NB4 (cell line): ENCODE data around the gene GRIN2B.

Experiments used
- MYC ChIP-seq: IDR thresholded peaks from 2 replicates; pipeline ENCODE4 v1.6.1; 2011; ENCODE audit warnings: low read depth, low read length
- POLR2A ChIP-seq: IDR thresholded peaks from 2 replicates; pipeline ENCODE4 v1.6.1; 2011; ENCODE audit warnings: mild to moderate bottlenecking; ENCODE audit not compliant: insufficient read length; ENCODE audit errors: extremely low read depth
- TF ChIP-seq, protein P1 (sequence below): IDR thresholded peaks from one replicate; pipeline ENCODE4 v1.5.1; 2012; ENCODE audit warnings: low read depth, low read length

- TF ChIP-seq, protein P1, sequence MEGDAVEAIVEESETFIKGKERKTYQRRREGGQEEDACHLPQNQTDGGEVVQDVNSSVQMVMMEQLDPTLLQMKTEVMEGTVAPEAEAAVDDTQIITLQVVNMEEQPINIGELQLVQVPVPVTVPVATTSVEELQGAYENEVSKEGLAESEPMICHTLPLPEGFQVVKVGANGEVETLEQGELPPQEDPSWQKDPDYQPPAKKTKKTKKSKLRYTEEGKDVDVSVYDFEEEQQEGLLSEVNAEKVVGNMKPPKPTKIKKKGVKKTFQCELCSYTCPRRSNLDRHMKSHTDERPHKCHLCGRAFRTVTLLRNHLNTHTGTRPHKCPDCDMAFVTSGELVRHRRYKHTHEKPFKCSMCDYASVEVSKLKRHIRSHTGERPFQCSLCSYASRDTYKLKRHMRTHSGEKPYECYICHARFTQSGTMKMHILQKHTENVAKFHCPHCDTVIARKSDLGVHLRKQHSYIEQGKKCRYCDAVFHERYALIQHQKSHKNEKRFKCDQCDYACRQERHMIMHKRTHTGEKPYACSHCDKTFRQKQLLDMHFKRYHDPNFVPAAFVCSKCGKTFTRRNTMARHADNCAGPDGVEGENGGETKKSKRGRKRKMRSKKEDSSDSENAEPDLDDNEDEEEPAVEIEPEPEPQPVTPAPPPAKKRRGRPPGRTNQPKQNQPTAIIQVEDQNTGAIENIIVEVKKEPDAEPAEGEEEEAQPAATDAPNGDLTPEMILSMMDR: no peak
- TF ChIP-seq POLR2A (no peak), MYC (no peak)
These were observed 43.2 kb upstream of the GRIN2B start for GRCh38 chr12:14024591-14024990.
